ENCODE measurements around the gene DPH3. TPM values are rescaled to one million over a fixed set of nuclear protein-coding genes. Genes with fewer than 3 reads are reported as not detected.
A peak's percentile ranks its signal among the peaks of the same experiment; 100 is the strongest.

Gene DPH3
- total RNA-seq, 1 donor from 2014 or later, result 61.5 TPM

GRCh38 chr3:16239086-16239770 is 25.5 kb downstream of the DPH3 start:
- no peak overlapping the region for H3K4me3 ChIP-seq (ENCODE audit: insufficient read depth, low read depth, low read length)
- peaks cover 4% of the 10 kb centered on the region for H3K36me3 Mint-ChIP-seq (ENCODE audit: low read depth, unreplicated experiment)
- H3K27me3 ChIP-seq (ENCODE audit: insufficient read depth, low read length), result no peaks in the 10 kb centered on the region
- H3K4me2 ChIP-seq (ENCODE audit: low read length), result no peak overlapping the region
- no peaks in the 10 kb centered on the region for H3K36me3 ChIP-seq (ENCODE audit: insufficient read depth, low read length)
- no peak overlapping the region for H3K27ac Mint-ChIP-seq (ENCODE audit: unreplicated experiment)
- FAIRE-seq (no peak), DNase-seq (ENCODE audit: low read depth) (no peak)
- no peak overlapping the region for H3K9ac ChIP-seq (ENCODE audit: low read length)
- H3K4me1 ChIP-seq (ENCODE audit: insufficient read depth, low read length), result peaks cover 9% of the 10 kb centered on the region
- peaks cover 4% of the 10 kb centered on the region for H3K27me3 Mint-ChIP-seq (ENCODE audit: low read depth, unreplicated experiment)
- peaks cover 9% of the 10 kb centered on the region for H3K4me1 Mint-ChIP-seq (ENCODE audit: low read depth, unreplicated experiment)
- peak overlapping the region; percentile 23 for H2AFZ ChIP-seq (ENCODE audit: low read depth, low read length)
- H3K27ac ChIP-seq (ENCODE audit: low read depth, low read length), result no peak overlapping the region
- H3K9me3 Mint-ChIP-seq (ENCODE audit: unreplicated experiment), result no peaks in the 10 kb centered on the region
- H3K79me2 ChIP-seq (ENCODE audit: insufficient read depth, low read length), result no peaks in the 10 kb centered on the region
- TF ChIP-seq EZH2 (IDR thresholded peaks at IDR 0.05; ENCODE audit: insufficient read depth, low read length), result no peak
- TF ChIP-seq, protein P1, sequence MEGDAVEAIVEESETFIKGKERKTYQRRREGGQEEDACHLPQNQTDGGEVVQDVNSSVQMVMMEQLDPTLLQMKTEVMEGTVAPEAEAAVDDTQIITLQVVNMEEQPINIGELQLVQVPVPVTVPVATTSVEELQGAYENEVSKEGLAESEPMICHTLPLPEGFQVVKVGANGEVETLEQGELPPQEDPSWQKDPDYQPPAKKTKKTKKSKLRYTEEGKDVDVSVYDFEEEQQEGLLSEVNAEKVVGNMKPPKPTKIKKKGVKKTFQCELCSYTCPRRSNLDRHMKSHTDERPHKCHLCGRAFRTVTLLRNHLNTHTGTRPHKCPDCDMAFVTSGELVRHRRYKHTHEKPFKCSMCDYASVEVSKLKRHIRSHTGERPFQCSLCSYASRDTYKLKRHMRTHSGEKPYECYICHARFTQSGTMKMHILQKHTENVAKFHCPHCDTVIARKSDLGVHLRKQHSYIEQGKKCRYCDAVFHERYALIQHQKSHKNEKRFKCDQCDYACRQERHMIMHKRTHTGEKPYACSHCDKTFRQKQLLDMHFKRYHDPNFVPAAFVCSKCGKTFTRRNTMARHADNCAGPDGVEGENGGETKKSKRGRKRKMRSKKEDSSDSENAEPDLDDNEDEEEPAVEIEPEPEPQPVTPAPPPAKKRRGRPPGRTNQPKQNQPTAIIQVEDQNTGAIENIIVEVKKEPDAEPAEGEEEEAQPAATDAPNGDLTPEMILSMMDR (IDR thresholded peaks at IDR 0.05; ENCODE audit: insufficient read depth, low read depth, low read length), result no peak
- H3K9me3 ChIP-seq (ENCODE audit: insufficient read depth, low read depth, low read length), result no peaks in the 10 kb centered on the region
- no peaks in the 10 kb centered on the region for H4K20me1 ChIP-seq (ENCODE audit: insufficient read depth, low read length)
- H3K4me3 Mint-ChIP-seq (ENCODE audit: unreplicated experiment), result no peak overlapping the region

DNA sequence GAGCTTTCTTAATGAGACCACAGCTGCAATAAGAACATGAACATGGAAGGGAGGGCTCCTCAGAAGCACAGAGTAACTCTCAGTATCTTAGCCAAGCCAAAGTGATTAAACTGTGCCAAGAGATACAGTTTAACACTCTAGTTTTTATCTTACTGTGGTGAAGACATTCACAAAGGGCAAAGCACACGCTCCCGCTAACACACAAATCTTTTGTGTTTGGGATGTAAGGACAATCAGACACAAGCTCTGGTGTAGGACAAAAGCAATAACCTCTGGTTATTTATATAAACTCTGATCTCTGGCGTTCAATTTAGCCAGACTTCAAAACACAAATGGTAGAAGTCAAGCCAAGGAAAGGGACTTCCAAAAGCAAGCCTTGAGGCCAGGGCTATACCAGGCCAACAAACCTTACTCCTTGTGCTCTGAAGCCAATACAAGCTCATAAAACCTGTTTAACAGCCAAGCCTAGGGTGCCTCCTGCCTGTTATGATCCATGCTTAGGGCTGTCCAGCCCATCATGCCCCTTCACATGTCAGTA is 27.8 kb downstream of the DPH3 start:
- Histone ChIP-seq H3K27ac (ENCODE audit: low read depth, low read length) (no peak overlapping the region), H3K9ac (ENCODE audit: low read length) (no peak overlapping the region), H3K9me3 (ENCODE audit: insufficient read depth, low read depth, low read length) (no peaks in the 10 kb centered on the region), H2AFZ (ENCODE audit: low read depth, low read length) (no peak overlapping the region), H4K20me1 (ENCODE audit: insufficient read depth, low read length) (no peaks in the 10 kb centered on the region), H3K4me1 (ENCODE audit: insufficient read depth, low read length) (peaks cover 4% of the 10 kb centered on the region), H3K4me3 (ENCODE audit: insufficient read depth, low read depth, low read length) (no peak overlapping the region), H3K79me2 (ENCODE audit: insufficient read depth, low read length) (no peaks in the 10 kb centered on the region), H3K27me3 (ENCODE audit: insufficient read depth, low read length) (no peaks in the 10 kb centered on the region), H3K36me3 (ENCODE audit: insufficient read depth, low read length) (no peaks in the 10 kb centered on the region), H3K4me2 (ENCODE audit: low read length) (no peak overlapping the region)
- TF ChIP-seq, protein P1 (IDR thresholded peaks at IDR 0.05; ENCODE audit: insufficient read depth, low read depth, low read length), result no peak
- no peak for TF ChIP-seq EZH2 (IDR thresholded peaks at IDR 0.05; ENCODE audit: insufficient read depth, low read length)
- FAIRE-seq (no peak), DNase-seq (ENCODE audit: low read depth) (peak; percentile 56)
- no peaks in the 10 kb centered on the region for H3K9me3 Mint-ChIP-seq (ENCODE audit: unreplicated experiment)
- H3K4me3 Mint-ChIP-seq (ENCODE audit: unreplicated experiment), result no peak overlapping the region
- H3K27me3 Mint-ChIP-seq (ENCODE audit: low read depth, unreplicated experiment), result peaks cover 3% of the 10 kb centered on the region
- peaks cover 4% of the 10 kb centered on the region for H3K36me3 Mint-ChIP-seq (ENCODE audit: low read depth, unreplicated experiment)
- no peak overlapping the region for H3K27ac Mint-ChIP-seq (ENCODE audit: unreplicated experiment)
- no peaks in the 10 kb centered on the region for H3K4me1 Mint-ChIP-seq (ENCODE audit: low read depth, unreplicated experiment)

GRCh38 chr3:16236030-16236639 is 28.6 kb downstream of the DPH3 start:
- no peak overlapping the region for H3K4me3 Mint-ChIP-seq (ENCODE audit: unreplicated experiment)
- no peak overlapping the region for H3K4me3 ChIP-seq (ENCODE audit: insufficient read depth, low read depth, low read length)
- no peaks in the 10 kb centered on the region for H3K79me2 ChIP-seq (ENCODE audit: insufficient read depth, low read length)
- no peak overlapping the region for H2AFZ ChIP-seq (ENCODE audit: low read depth, low read length)
- H3K27me3 ChIP-seq (ENCODE audit: insufficient read depth, low read length), result no peaks in the 10 kb centered on the region
- no peak overlapping the region for H3K4me2 ChIP-seq (ENCODE audit: low read length)
- no peaks in the 10 kb centered on the region for H3K9me3 ChIP-seq (ENCODE audit: insufficient read depth, low read depth, low read length)
- peaks cover 4% of the 10 kb centered on the region for H3K4me1 ChIP-seq (ENCODE audit: insufficient read depth, low read length)
- no peaks in the 10 kb centered on the region for H3K36me3 ChIP-seq (ENCODE audit: insufficient read depth, low read length)
- no peak overlapping the region for H3K27ac Mint-ChIP-seq (ENCODE audit: unreplicated experiment)
- no peaks in the 10 kb centered on the region for H4K20me1 ChIP-seq (ENCODE audit: insufficient read depth, low read length)
- no peak overlapping the region for H3K27ac ChIP-seq (ENCODE audit: low read depth, low read length)
- H3K9me3 Mint-ChIP-seq (ENCODE audit: unreplicated experiment), result no peaks in the 10 kb centered on the region
- no peak overlapping the region for H3K9ac ChIP-seq (ENCODE audit: low read length)
- H3K27me3 Mint-ChIP-seq (ENCODE audit: low read depth, unreplicated experiment), result peaks cover 3% of the 10 kb centered on the region
- TF ChIP-seq EZH2 (IDR thresholded peaks at IDR 0.05; ENCODE audit: insufficient read depth, low read length), result no peak
- TF ChIP-seq, protein P1 (IDR thresholded peaks at IDR 0.05; ENCODE audit: insufficient read depth, low read depth, low read length), result no peak
- FAIRE-seq (no peak), DNase-seq (ENCODE audit: low read depth) (no peak)
- no peaks in the 10 kb centered on the region for H3K4me1 Mint-ChIP-seq (ENCODE audit: low read depth, unreplicated experiment)
- H3K36me3 Mint-ChIP-seq (ENCODE audit: low read depth, unreplicated experiment), result peaks cover 4% of the 10 kb centered on the region
